Prostate gland (tissue), 2 donors: ENCODE results near the gene CMTM8. TPM values are rescaled to one million over a fixed set of nuclear protein-coding genes. Genes with fewer than 3 reads are reported as not detected.

Experiments
- DNase-seq: peaks from one replicate; pipeline ENCODE4 v3.0.0-alpha.2; 2019; ENCODE audit warnings: low spot score
- H3K27ac ChIP-seq, 2 donors: fragments of 200-600 bp; sonication (generic); 2 replicates each; pipeline ENCODE4 v1.5.1; 2017 to 2019
- H3K27me3 ChIP-seq: fragments of 200-600 bp; sonication (generic); replicated peaks from 2 replicates; pipeline ENCODE4 v1.5.1; 2019; ENCODE audit not compliant: insufficient read depth
- H3K36me3 ChIP-seq, 2 donors: fragments of 200-600 bp; sonication (generic); 1 replicate in 1 of 2; 2 replicates in 1 of 2; pipeline versions ENCODE4 v1.5.1 to v1.8.1; 2017 to 2019
- H3K4me1 ChIP-seq: fragments of 200-600 bp; sonication (generic); replicated peaks from 2 replicates; pipeline ENCODE4 v1.5.1; 2019
- H3K4me3 ChIP-seq, 2 donors: fragments of 200-600 bp; sonication (generic); 2 replicates each; pipeline ENCODE4 v1.5.1; 2017 to 2019
- H3K9me3 ChIP-seq: fragments of 200-600 bp; sonication (generic); 2 replicates; pipeline ENCODE4 v1.5.1; 2017
- CTCF ChIP-seq, 4 experiments: fragments of 200-600 bp in 2 of 4; fragments of 450-650 bp in 2 of 4; sonication (generic) in 2 of 4; IDR thresholded peaks; 1 replicate in 3 of 4; 2 replicates in 1 of 4; pipeline ENCODE4 v1.5.1; 2016 to 2019; ENCODE audit warnings: antibody characterized with exemption in 4 of 4, mild to moderate bottlenecking in 2 of 4, moderate library complexity in 2 of 4
- POLR2A ChIP-seq: fragments of 450-650 bp; IDR thresholded peaks from one replicate; pipeline ENCODE4 v1.6.1; 2016; ENCODE audit warnings: antibody characterized with exemption, mild to moderate bottlenecking
- POLR2AphosphoS5 ChIP-seq: sonication (generic); formaldehyde crosslinking; IDR thresholded peaks from one replicate; pipeline ENCODE4 v1.6.1; 2017; ENCODE audit warnings: antibody characterized with exemption
- WGBS: methylation state at CpG from one replicate; pipeline ENCODE4 v1.1.5; 2018; 5-methylcytosine and 5-hydroxymethylcytosine counted together
- intact Hi-C: fragments of 100-400 bp; cut with DNase I; formaldehyde crosslinking; loops from one replicate; pipeline ENCODE4 v1.14.2; 2022
- total RNA-seq, 2 donors: library from RNA; depleted of rRNA; stranded (reverse); fragments of >200 nt; gene quantifications; one replicate each; pipeline ENCODE4 v1.1.0, GENCODE V29; 2016

Gene CMTM8
- total RNA-seq, 2 donors from 2014 or later, result 28.8 to 30.3 TPM

DNA sequence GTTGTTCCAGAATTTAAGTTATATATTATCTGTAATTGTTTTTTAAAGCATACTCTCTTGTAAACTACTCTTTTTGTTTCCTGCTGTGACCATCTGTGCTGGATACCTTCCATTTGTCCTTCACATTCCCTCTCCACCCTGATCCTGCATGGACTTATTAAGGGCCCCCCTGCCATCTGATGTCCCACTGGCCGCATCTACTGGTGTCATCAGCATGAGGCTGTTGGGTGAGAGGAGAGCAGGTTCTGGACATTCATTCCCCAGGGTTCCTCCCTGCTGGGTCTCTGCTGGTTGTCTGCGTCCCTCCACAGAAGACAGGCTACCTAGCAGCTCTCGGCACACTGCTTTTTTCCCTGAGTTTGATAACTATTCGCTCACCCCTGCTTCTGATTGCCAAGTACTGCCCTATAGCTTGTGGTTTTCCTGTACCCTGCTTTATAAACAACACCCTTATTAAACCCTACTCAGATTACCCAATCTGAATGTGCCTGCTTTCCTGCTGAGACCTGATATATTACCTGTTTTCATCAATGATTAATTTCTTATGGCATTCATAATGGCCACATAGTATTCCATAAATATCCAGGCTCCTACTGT, 7.7 kb downstream of the CMTM8 start:
- TF ChIP-seq CTCF (IDR thresholded peaks at IDR 0.05), result no peak
- no peak for TF ChIP-seq POLR2A
- TF ChIP-seq POLR2AphosphoS5, result no peak
- Histone ChIP-seq H3K27me3 (no peaks in the 10 kb centered on the region), H3K9me3 (no peaks in the 10 kb centered on the region), H3K4me3 (no peak overlapping the region), H3K36me3 (no peaks in the 10 kb centered on the region), H3K27ac (no peak overlapping the region), H3K4me1 (no peaks in the 10 kb centered on the region)
- 76% methylated on average over 4 of the region's 4 CpGs for WGBS
- intact Hi-C loops, result no loop called here
- no peak for DNase-seq

GRCh38 chr3:32249184-32249782, 10.8 kb downstream of the CMTM8 start:
- H3K36me3 ChIP-seq, result no peaks in the 10 kb centered on the region
- no peaks in the 10 kb centered on the region for H3K4me1 ChIP-seq
- DNase-seq, result no peak
- intact Hi-C loops, result no loop called here
- no peak for TF ChIP-seq POLR2AphosphoS5
- TF ChIP-seq POLR2A, result no peak
- H3K9me3 ChIP-seq, result no peaks in the 10 kb centered on the region
- H3K27me3 ChIP-seq, result no peaks in the 10 kb centered on the region
- 77% methylated on average over 4 of the region's 4 CpGs for WGBS
- H3K4me3 ChIP-seq, result no peak overlapping the region
- no peak overlapping the region for H3K27ac ChIP-seq

DNA sequence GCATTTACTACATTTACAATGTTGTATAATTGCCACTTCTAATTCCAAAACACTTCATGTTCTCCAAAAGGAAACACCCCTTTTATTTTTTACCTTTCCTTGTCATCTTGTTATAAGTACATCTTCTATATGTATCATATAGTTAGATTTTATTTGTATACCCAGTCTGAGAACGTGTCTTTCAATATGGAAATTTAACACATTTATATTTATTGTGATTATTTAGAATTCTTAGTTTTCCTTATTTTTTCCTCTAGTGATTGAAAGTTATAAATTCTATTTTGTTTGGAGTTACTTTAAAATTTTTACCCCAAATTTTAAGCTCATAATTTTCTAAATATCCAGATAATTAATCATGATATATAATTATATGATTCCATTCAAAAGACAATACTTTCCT, 15.8 kb downstream of the CMTM8 start:
- Histone ChIP-seq H3K36me3 (no peaks in the 10 kb centered on the region), H3K4me1 (no peaks in the 10 kb centered on the region), H3K27ac (no peak overlapping the region), H3K27me3 (no peaks in the 10 kb centered on the region), H3K4me3 (no peak overlapping the region), H3K9me3 (no peaks in the 10 kb centered on the region)
- DNase-seq, result no peak
- WGBS, result 93% methylated on average over 1 of the region's 1 CpG
- intact Hi-C loops, result no loop called here
- TF ChIP-seq CTCF (IDR thresholded peaks at IDR 0.05) (no peak), POLR2AphosphoS5 (no peak), POLR2A (no peak)

DNA sequence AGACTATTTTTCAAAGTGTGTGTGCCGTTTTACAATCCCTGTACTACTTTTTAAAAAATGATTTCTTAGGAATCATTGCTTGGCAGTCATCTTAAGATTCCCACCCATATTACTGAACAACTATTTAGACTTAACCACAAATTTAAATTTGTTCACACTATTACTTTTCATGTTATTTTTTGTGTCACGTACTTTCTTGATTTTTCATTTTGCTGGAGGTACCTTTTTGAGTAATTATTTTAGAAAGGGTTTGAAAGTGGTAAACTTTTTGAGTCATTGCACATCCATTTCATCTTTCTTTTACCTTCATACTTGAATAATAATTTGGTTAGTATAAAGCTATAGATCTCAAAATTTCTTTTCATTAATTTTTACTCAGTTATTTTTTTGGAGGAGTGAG, 16.9 kb downstream of the CMTM8 start:
- Histone ChIP-seq H3K27me3 (no peaks in the 10 kb centered on the region), H3K9me3 (no peaks in the 10 kb centered on the region), H3K27ac (no peak overlapping the region), H3K4me3 (no peak overlapping the region), H3K4me1 (no peaks in the 10 kb centered on the region), H3K36me3 (no peaks in the 10 kb centered on the region)
- no peak for TF ChIP-seq POLR2A
- TF ChIP-seq CTCF (IDR thresholded peaks at IDR 0.05), result no peak
- TF ChIP-seq POLR2AphosphoS5, result no peak
- intact Hi-C loops, result no loop called here
- 90% methylated on average over 2 of the region's 2 CpGs for WGBS
- DNase-seq, result no peak

GRCh38 chr3:32256206-32256605, 17.7 kb downstream of the CMTM8 start:
- WGBS, result 94% methylated on average over 3 of the region's 3 CpGs
- intact Hi-C loops, result no loop called here
- H3K9me3 ChIP-seq, result no peaks in the 10 kb centered on the region
- no peak overlapping the region for H3K4me3 ChIP-seq
- no peaks in the 10 kb centered on the region for H3K27me3 ChIP-seq
- no peak for DNase-seq
- TF ChIP-seq POLR2AphosphoS5 (no peak), CTCF (IDR thresholded peaks at IDR 0.05) (no peak), POLR2A (no peak)
- H3K4me1 ChIP-seq, result no peaks in the 10 kb centered on the region
- no peak overlapping the region for H3K27ac ChIP-seq
- H3K36me3 ChIP-seq, result no peaks in the 10 kb centered on the region
